IPS-15b (cell line): ENCODE results near the gene C16orf96.

Experiments
- H3K27me3 ChIP-seq: one replicate; pipeline ENCODE4 v1.6.1; 2013; ENCODE audit warnings: low read length; ENCODE audit not compliant: control insufficient read depth, insufficient read depth
- H3K36me3 ChIP-seq: one replicate; pipeline ENCODE4 v1.6.1; 2013; ENCODE audit warnings: low read length; ENCODE audit not compliant: control insufficient read depth, insufficient read depth
- H3K4me1 ChIP-seq: one replicate; pipeline ENCODE4 v1.6.1; 2013; ENCODE audit warnings: mild to moderate bottlenecking, low read length; ENCODE audit not compliant: control insufficient read depth, insufficient read depth
- H3K4me3 ChIP-seq: one replicate; pipeline ENCODE4 v1.5.1; 2013; ENCODE audit warnings: low read depth, low read length
- H3K9ac ChIP-seq: one replicate; pipeline ENCODE4 v1.6.1; 2013; ENCODE audit warnings: low read depth, mild to moderate bottlenecking, low read length
- H3K9me3 ChIP-seq: one replicate; pipeline ENCODE4 v1.6.1; 2013; ENCODE audit warnings: mild to moderate bottlenecking, low read length; ENCODE audit not compliant: control insufficient read depth, insufficient read depth

Gene C16orf96

GRCh38 chr16:4608704-4608980 is 52.5 kb downstream of the C16orf96 start:
- H3K27me3 ChIP-seq = no peaks in the 10 kb centered on the region
- peaks cover 3% of the 10 kb centered on the region for H3K4me1 ChIP-seq
- H3K9ac ChIP-seq = no peak overlapping the region
- peaks cover 30% of the 10 kb centered on the region for H3K36me3 ChIP-seq
- H3K4me3 ChIP-seq = no peak overlapping the region
- no peaks in the 10 kb centered on the region for H3K9me3 ChIP-seq

GRCh38 chr16:4609200-4610010 is 53.3 kb downstream of the C16orf96 start:
- Histone ChIP-seq H3K4me1 (peaks cover 3% of the 10 kb centered on the region), H3K27me3 (no peaks in the 10 kb centered on the region), H3K9ac (no peak overlapping the region), H3K4me3 (no peak overlapping the region), H3K36me3 (peaks cover 30% of the 10 kb centered on the region), H3K9me3 (no peaks in the 10 kb centered on the region)

- H3K36me3 ChIP-seq = peaks cover 30% of the 10 kb centered on the region
- H3K9ac ChIP-seq = no peak overlapping the region
- no peaks in the 10 kb centered on the region for H3K9me3 ChIP-seq
- H3K27me3 ChIP-seq = no peaks in the 10 kb centered on the region
- H3K4me3 ChIP-seq = no peak overlapping the region
- H3K4me1 ChIP-seq = peaks cover 3% of the 10 kb centered on the region
Measured at GRCh38 chr16:4610011-4611005, 54.2 kb downstream of the C16orf96 start.

GRCh38 chr16:4611337-4612021 is 55.3 kb downstream of the C16orf96 start:
- Histone ChIP-seq H3K36me3 (peaks cover 30% of the 10 kb centered on the region), H3K27me3 (no peaks in the 10 kb centered on the region), H3K4me1 (peaks cover 5% of the 10 kb centered on the region), H3K4me3 (no peak overlapping the region), H3K9me3 (no peaks in the 10 kb centered on the region), H3K9ac (no peak overlapping the region)

GRCh38 chr16:4612474-4612931 is 56.4 kb downstream of the C16orf96 start:
- H3K9ac ChIP-seq = no peak overlapping the region

GRCh38 chr16:4612977-4613635 is 57.0 kb downstream of the C16orf96 start:
- Histone ChIP-seq H3K27me3 (no peaks in the 10 kb centered on the region), H3K9ac (peak overlapping the region; percentile 87), H3K36me3 (peaks cover 19% of the 10 kb centered on the region), H3K4me1 (peaks cover 7% of the 10 kb centered on the region), H3K9me3 (no peaks in the 10 kb centered on the region), H3K4me3 (peak overlapping the region; percentile 77)

More at GRCh38 chr16:4612474-4612931, 56.4 kb downstream of the C16orf96 start:
- Histone ChIP-seq H3K36me3 (peaks cover 25% of the 10 kb centered on the region), H3K9me3 (no peaks in the 10 kb centered on the region), H3K27me3 (no peaks in the 10 kb centered on the region), H3K4me1 (peaks cover 5% of the 10 kb centered on the region), H3K4me3 (peak overlapping the region; percentile 77)

GRCh38 chr16:4613636-4614570 is 57.8 kb downstream of the C16orf96 start:
- H3K36me3 ChIP-seq = peaks cover 14% of the 10 kb centered on the region

GRCh38 chr16:4614571-4615383 is 58.6 kb downstream of the C16orf96 start, which contains the start of gene UBALD1:
Gene UBALD1 (minus strand): TSS chr16:4614888. CDS start chr16:4614797, 91 bp downstream.
- no peaks in the 10 kb centered on the region for H3K27me3 ChIP-seq
- peak within 1 kb of the TSS; percentile 87 for H3K9ac ChIP-seq
- H3K4me3 ChIP-seq = peak within 1 kb of the TSS; percentile 77
- peaks cover 7% of the 10 kb centered on the region for H3K4me1 ChIP-seq
- H3K9me3 ChIP-seq = no peaks in the 10 kb centered on the region
- peaks cover 6% of the 10 kb centered on the region for H3K36me3 ChIP-seq

More at GRCh38 chr16:4613636-4614570, 57.8 kb downstream of the C16orf96 start:
- Histone ChIP-seq H3K9ac (peak overlapping the region; percentile 87), H3K4me1 (peaks cover 7% of the 10 kb centered on the region), H3K9me3 (no peaks in the 10 kb centered on the region), H3K4me3 (peak overlapping the region; percentile 77), H3K27me3 (no peaks in the 10 kb centered on the region)

- Histone ChIP-seq H3K4me1 (peaks cover 7% of the 10 kb centered on the region), H3K9ac (peak overlapping the region; percentile 87), H3K36me3 (peaks cover 4% of the 10 kb centered on the region), H3K9me3 (no peaks in the 10 kb centered on the region), H3K27me3 (no peaks in the 10 kb centered on the region), H3K4me3 (peak overlapping the region; percentile 75)
Measured at GRCh38 chr16:4615384-4616046, 59.4 kb downstream of the C16orf96 start.
